ENCODE results near the gene COPE. TPM values are rescaled to one million over a fixed set of nuclear protein-coding genes. Genes with fewer than 3 reads are reported as not detected.

The COPE gene
- total and polyA plus RNA-seq, 2 of the 4 experiments (the other 2 are of a cell fraction), result 347 to 461 TPM

DNA sequence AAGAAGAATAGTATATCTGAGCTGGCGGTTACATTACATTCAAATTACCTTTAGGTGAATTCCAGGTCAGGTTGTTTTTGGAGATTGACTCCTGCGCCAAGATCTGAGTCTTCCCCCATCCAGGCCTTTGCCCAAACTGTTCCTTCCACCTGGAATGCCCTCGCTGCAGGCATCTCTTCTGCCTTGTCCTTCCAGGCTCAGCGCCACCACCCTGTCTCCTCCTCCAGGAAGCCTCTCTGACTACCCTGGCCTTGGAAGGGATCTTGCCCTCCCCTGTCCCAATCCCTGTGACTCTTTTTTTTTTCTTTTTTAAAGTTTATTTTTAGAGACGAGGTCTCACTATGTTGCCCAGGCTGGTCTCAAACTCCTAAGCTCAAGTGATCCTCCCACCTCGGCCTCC, 23.5 kb upstream of the COPE start:
- peaks cover 11 to 40% of the 10 kb centered on the region in 2 experiments for H3K79me1 ChIP-seq (ENCODE audit: low read depth in 1 of 2, low read length in 2 of 2)
- peaks cover 16% of the 10 kb centered on the region; the same call in 1 of the 2 replicates for H4K20me1 ChIP-seq (ENCODE audit: insufficient read depth, low read length)
- no peak overlapping the region for H2AK9ac ChIP-seq (replicated peaks; ENCODE audit: low read depth, low read length, poor library complexity)
- intact Hi-C loops (cut with micrococcal nuclease), result no loop called here
- no peak overlapping the region for H3K14ac ChIP-seq (replicated peaks; ENCODE audit: low read depth, low read length)
- H3K4me1 ChIP-seq (ENCODE audit: control insufficient read depth, insufficient read depth, low read length), result peaks cover 6% of the 10 kb centered on the region
- H3K18ac ChIP-seq (ENCODE audit: low read depth, low read length), result no peak overlapping the region
- H3K4ac ChIP-seq (ENCODE audit: low read depth, low read length), result no peak overlapping the region
- dilution Hi-C loops (cut with HindIII; ENCODE audit: low sequenced_read_pairs, unreplicated experiment), result no loop called here
- ATAC-seq (ENCODE audit: low read depth) (no peak), DNase-seq (no peak)
- no peak overlapping the region for H3K4me3 ChIP-seq (ENCODE audit: insufficient read depth, low read depth, low read length)
- 100% methylated on average over 1 of the region's 6 CpGs; no CpG with 5 or more reads in 1 of the 2 experiments for WGBS, 2 experiments (ENCODE audit: extremely low coverage in 2 of 2, insufficient read length in 1 of 2)
- no peak overlapping the region for H3K27ac ChIP-seq (ENCODE audit: insufficient read depth, low read length)
- H3K36me3 ChIP-seq (ENCODE audit: control insufficient read depth, insufficient read depth, low read length), result peaks cover 17% of the 10 kb centered on the region
- H2BK5ac ChIP-seq (ENCODE audit: low read depth, low read length, poor library complexity, severe bottlenecking), result no peak overlapping the region
- CTCF ChIA-PET, result no interaction called here
- no peak for TF ChIP-seq MAZ (IDR thresholded peaks at IDR 0.05; ENCODE audit: borderline replicate concordance, low read depth, low read length)
- TF ChIP-seq RAD21 (IDR thresholded peaks at IDR 0.05; ENCODE audit: low read length), result no peak
- no peak for TF ChIP-seq MAFK (IDR thresholded peaks at IDR 0.05; ENCODE audit: low read depth, low read length)
- no peak for TF ChIP-seq POLR2A (IDR thresholded peaks at IDR 0.05; ENCODE audit: low read depth, low read length)
- TF ChIP-seq, protein P1, sequence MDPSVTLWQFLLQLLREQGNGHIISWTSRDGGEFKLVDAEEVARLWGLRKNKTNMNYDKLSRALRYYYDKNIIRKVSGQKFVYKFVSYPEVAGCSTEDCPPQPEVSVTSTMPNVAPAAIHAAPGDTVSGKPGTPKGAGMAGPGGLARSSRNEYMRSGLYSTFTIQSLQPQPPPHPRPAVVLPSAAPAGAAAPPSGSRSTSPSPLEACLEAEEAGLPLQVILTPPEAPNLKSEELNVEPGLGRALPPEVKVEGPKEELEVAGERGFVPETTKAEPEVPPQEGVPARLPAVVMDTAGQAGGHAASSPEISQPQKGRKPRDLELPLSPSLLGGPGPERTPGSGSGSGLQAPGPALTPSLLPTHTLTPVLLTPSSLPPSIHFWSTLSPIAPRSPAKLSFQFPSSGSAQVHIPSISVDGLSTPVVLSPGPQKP (IDR thresholded peaks at IDR 0.05; ENCODE audit: borderline replicate concordance, low read depth, low read length), result no peak
- no peak overlapping the region for H2BK120ac ChIP-seq (ENCODE audit: low read depth, low read length)
- no peaks in the 10 kb centered on the region for H3K9me3 ChIP-seq (ENCODE audit: control insufficient read depth, insufficient read depth, low read length)
- H3K56ac ChIP-seq (ENCODE audit: extremely low read depth, insufficient read depth, low read length), result no peak overlapping the region
- H2BK15ac ChIP-seq (ENCODE audit: low read depth, low read length), result no peak overlapping the region
- H3K9ac ChIP-seq (ENCODE audit: low read depth, low read length), result no peak overlapping the region
- BruUV-seq (replicated peaks), result no TSS peak
- H4K5ac ChIP-seq (ENCODE audit: low read depth, low read length), result no peak overlapping the region
- H4K91ac ChIP-seq (ENCODE audit: insufficient read depth, low read depth, low read length), result no peak overlapping the region
- H3K9me1 ChIP-seq (ENCODE audit: insufficient read depth, low read length), result peaks cover 10% of the 10 kb centered on the region
- no peak overlapping the region for H4K8ac ChIP-seq (ENCODE audit: low read depth in 2 of 2, low read length in 2 of 2)
- H3K27me3 ChIP-seq (ENCODE audit: control insufficient read depth, insufficient read depth, low read length), result no peaks in the 10 kb centered on the region
- no peak overlapping the region for H2BK20ac ChIP-seq (ENCODE audit: low read depth, low read length)
- H2AFZ ChIP-seq (replicated peaks; ENCODE audit: low read length, poor library complexity), result no peak overlapping the region
- POLR2A ChIA-PET (ENCODE audit: unreplicated experiment), result interaction anchor here (0.6 kb wide), 1 partner anchor 385 kb away, joined by 3 read pairs; the partner anchor contains the start of gene KXD1
- in situ Hi-C loops (cut with MboI; ENCODE audit: low sequenced_read_pairs), result no loop called here
- H2AK5ac ChIP-seq (ENCODE audit: low read depth, low read length), result peak overlapping the region; percentile 78; the same call in 1 of the 2 replicates
- no peak overlapping the region for H3K23ac ChIP-seq (ENCODE audit: low read depth, low read length)
- no peak overlapping the region for H3K4me2 ChIP-seq (ENCODE audit: low read depth, low read length)
